Stimulated activated CD8-positive, alpha-beta memory T cell treated with anti-CD3 and anti-CD28 coated beads, Interleukin-15, amount 100 ng/mL, for 48 hours (primary cell): ENCODE results near the gene NEURL1B.

ENCODE experiments used
- DNase-seq, 2 donors: peaks; one replicate each; pipeline ENCODE4 v3.0.0-alpha.2; 2020; ENCODE audit warnings: low read depth in 2 of 2

NEURL1B gene

DNA sequence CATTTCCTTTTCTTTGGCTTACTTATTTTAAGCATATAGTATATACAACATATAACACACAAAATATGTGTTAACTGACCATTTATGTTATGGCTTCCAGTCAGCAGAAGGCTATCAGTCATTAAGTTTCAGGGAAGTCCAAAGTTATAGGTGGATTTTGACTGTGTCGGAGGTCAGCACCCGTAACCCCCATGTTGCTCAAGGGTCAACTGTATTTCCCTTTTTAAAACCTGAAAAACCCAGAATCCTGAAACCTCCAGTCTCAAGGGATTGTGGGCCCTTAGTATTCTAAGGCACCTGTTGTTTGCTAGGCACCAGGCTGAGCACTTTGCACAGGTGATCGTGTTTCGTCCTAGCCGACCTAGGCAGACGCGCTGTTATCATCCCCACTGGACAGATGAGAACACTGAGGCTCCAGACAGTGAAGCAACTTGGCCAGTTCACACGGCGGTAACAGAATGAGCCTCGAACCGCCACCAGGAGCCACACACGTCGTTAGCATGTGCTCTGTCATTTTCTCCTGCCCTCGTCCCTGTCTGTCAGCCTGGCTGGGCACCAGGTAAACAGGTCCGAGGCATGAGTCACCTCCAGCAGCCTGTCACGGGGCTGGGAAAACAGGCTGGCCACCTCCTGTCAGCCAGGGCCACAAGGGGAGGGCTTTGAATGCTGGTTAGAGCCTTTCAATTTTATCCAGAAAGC lies 90.1 kb downstream of the NEURL1B start:
- no peak for DNase-seq

DNA sequence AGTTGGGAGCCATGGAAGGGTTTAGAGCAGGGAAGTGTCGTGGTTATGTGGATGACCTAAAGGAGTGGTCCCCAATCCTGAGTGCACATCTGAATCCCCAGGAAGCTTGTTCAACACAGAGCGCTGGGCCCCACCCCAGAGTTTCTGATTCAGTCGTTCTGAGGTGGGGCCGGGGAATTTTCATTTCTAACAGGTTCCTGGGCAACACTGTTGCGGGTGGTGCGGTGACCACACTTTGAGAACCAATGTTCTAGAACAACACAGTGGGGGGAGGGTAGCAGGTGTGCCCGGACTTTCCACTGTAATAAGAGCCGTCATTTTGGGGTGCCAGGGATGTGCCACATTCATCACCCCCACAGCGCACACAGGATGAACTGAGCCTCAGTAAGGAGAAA lies 90.6 kb downstream of the NEURL1B start:
- DNase-seq, result no peak

DNA sequence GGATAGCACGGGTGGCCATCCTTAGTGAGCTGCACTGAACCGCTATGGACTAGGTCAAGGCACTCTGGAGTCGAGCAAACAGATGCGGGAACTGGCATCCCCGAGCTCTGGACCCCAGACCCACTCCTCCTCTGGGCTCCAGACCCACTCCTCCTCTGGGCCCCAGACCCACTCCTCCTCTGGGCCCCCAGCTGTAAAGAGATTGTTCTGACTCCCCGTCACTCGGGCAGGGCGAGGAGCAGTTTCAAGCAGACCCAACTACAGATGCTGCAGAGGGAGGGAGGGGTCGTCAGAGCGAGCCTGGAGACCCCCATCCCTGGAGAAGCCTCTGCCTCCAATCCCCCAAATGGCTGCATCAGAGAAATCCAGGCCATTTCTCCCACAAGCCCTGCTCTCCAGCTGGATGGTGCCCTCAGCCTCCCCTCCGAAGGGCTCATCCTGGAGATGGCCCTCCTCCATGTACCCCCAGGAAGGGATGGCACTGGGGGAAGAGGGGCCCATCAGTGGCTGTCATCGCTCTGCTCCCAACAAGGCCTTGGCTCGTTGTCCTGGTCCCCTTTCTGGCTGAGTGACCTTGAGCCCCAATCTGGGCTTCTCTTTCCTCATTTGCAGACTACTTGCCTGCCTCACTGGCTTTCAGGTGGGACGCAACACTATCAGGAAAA lies 91.3 kb downstream of the NEURL1B start:
- DNase-seq, result no peak

- no peak for DNase-seq
Observed at GRCh38 chr5:172733131-172733973, 92.3 kb downstream of the NEURL1B start.

DNA sequence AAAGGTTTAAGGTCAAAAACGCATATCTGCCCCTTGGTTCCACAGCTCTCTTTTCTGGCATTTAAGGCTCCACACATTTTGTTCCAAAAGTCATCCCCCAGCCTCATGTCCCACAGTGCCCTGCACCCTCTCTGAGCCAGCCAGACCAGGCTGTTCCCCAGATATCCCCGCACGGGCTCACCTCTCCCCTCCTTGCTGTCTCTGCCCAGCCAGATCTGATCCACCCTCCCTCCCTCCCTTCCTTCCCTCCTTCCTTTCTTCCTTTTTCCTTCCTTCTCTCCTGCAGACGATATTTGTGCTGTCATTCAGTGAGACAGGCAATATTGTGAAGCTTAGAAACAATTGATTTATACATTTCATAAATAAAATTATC lies 92.9 kb downstream of the NEURL1B start:
- DNase-seq, result no peak

- DNase-seq, result no peak
Observed at GRCh38 chr5:172735141-172735831, 94.2 kb downstream of the NEURL1B start.

DNA sequence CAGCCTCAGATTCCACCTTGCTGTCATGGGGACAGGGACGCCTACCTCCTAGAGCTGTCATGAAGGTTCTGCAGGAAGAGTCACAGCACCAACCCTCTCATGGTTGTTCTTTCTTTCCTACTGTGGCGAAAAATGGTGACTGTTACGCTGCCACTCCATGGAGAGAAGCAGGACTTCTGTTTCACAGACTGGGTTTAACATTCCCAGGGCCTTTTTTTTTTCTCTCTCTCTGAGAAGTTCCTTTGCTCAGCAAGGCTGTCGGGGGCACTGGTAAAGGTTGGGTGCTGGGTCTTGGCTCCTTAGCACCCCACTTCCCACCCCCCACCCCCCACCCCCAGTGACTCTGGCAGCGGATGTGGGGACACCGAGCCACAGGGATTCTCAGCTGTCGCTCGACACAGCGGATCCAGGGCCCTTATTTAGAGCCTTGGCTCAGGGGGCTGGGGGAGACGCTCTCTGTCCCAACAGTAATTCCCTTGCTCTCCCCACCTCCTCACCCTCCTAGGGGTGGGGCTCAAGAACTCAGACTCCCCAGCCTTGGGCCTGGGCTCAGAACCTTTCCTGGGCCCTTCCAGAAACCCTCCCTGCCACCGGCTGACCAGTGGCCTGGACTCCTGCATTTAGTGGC lies 95.6 kb downstream of the NEURL1B start:
- DNase-seq, result no peak

DNA sequence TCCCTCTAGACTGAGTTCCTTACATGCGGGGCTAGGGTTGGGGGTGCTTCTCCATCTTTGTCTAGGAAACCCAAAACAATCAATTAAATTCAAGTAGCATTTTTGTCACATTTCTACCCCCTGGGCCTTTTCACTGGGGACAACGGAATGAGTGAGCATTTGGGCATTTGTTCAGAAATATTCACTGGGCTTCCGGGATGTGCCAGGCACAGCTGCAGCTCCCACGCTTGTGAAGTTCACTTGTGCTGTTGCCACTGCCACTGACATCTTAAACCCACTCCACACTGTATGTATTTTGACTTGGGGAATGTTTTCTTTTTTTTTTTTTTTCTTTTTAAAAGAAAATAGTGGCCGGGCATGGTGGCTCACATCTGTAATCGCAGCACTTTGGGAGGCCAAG lies 98.3 kb downstream of the NEURL1B start:
- DNase-seq, result no peak

GRCh38 chr5:172740428-172741205 lies 99.6 kb downstream of the NEURL1B start:
- DNase-seq, result no peak
